H1 (cell line): ENCODE data around the gene HACD2. TPM values are rescaled to one million over a fixed set of nuclear protein-coding genes. Genes with fewer than 3 reads are reported as not detected.

Experiments used
- CBX5 ChIP-seq: fragments of 300-800, 300-1000 bp; sonication (generic); IDR thresholded peaks from 2 replicates; pipeline ENCODE4 v1.7.1; 2016; ENCODE audit warnings: antibody characterized with exemption, low read length, low read depth
- GABPA ChIP-seq: IDR thresholded peaks from 2 replicates; pipeline ENCODE4 v1.6.1; 2011; ENCODE audit warnings: mild to moderate bottlenecking, low read length, moderate library complexity, borderline replicate concordance; ENCODE audit not compliant: insufficient read depth
- POLR2A ChIP-seq, 2 experiments: IDR thresholded peaks; 1 replicate in 1 of 2; 2 replicates in 1 of 2; pipeline ENCODE4 v1.6.1; 2011; ENCODE audit warnings: low read depth in 2 of 2, low read length in 2 of 2, mild to moderate bottlenecking in 2 of 2; ENCODE audit errors: control extremely low read depth in 1 of 2
- SIN3A ChIP-seq, 2 experiments: IDR thresholded peaks in 1 of 2; conservative IDR thresholded peaks in 1 of 2; 2 replicates each; pipeline ENCODE4 v1.6.1; 2011 to 2012; ENCODE audit warnings: low read length in 2 of 2, improper control_type of control experiment in 1 of 2, low read depth in 1 of 2, mild to moderate bottlenecking in 1 of 2
- TAF1 ChIP-seq: IDR thresholded peaks from 2 replicates; pipeline ENCODE4 v1.6.1; 2011; ENCODE audit warnings: mild to moderate bottlenecking, low read depth, low read length
- polyA plus RNA-seq, 7 experiments: library from polyadenylated mRNA; depleted of rRNA in 3 of 7; stranded (reverse) in 5 of 7; unstranded in 2 of 7; fragments of >200 nt in 5 of 7; fragments of 200-250 nt in 2 of 7; gene quantifications; 1 replicate in 5 of 7; 2 replicates in 1 of 7; 4 replicates in 1 of 7; pipeline versions ENCODE4 v1.2.1 to v1.2.3, GENCODE V29; 2011 to 2013; ENCODE audit warnings: missing spikeins in 2 of 7, mixed read lengths in 2 of 7
- total RNA-seq: library from RNA; stranded (reverse); fragmentation: NEBNext Ultra II Directional; extraction: Animal tissue kit (Norgen Biotek cat#: 25700); gene quantifications from 2 replicates; pipeline ENCODE4 v1.2.1, GENCODE V29; 2021
- TF ChIP-seq, protein P1 (sequence below): fragments of 300-600 bp; sonication (generic); IDR thresholded peaks from 2 replicates; pipeline ENCODE4 v1.7.1; 2012; ENCODE audit warnings: low read length, moderate library complexity, mild to moderate bottlenecking, inconsistent platforms; ENCODE audit not compliant: insufficient replicate concordance

The HACD2 gene
- total and polyA plus RNA-seq, 2 of the 8 experiments (the other 6 are each of a cell fraction or from before 2014, with no cell fraction given) = 24.9 to 31.2 TPM

DNA sequence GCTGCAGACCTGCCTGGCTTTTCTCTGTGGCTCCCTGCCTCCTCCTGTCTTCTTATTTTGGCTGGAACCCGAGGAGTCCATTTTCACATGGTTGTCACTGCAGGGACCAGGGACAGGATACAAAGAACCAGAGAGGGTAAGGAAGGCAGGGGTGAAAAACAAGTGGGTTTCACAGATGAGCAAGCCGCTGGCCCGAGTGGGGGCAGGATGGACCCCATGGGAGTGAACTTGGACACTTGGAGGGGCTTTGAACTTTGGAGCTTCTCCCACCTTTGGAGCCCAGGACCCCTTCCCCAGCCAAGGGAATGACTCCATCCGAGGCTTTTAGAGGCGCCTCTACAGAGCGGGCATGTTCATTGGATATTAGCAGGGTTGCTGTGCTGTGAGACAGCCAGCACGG lies 109.1 kb downstream of the HACD2 start (continued):
- TF ChIP-seq, protein P1, sequence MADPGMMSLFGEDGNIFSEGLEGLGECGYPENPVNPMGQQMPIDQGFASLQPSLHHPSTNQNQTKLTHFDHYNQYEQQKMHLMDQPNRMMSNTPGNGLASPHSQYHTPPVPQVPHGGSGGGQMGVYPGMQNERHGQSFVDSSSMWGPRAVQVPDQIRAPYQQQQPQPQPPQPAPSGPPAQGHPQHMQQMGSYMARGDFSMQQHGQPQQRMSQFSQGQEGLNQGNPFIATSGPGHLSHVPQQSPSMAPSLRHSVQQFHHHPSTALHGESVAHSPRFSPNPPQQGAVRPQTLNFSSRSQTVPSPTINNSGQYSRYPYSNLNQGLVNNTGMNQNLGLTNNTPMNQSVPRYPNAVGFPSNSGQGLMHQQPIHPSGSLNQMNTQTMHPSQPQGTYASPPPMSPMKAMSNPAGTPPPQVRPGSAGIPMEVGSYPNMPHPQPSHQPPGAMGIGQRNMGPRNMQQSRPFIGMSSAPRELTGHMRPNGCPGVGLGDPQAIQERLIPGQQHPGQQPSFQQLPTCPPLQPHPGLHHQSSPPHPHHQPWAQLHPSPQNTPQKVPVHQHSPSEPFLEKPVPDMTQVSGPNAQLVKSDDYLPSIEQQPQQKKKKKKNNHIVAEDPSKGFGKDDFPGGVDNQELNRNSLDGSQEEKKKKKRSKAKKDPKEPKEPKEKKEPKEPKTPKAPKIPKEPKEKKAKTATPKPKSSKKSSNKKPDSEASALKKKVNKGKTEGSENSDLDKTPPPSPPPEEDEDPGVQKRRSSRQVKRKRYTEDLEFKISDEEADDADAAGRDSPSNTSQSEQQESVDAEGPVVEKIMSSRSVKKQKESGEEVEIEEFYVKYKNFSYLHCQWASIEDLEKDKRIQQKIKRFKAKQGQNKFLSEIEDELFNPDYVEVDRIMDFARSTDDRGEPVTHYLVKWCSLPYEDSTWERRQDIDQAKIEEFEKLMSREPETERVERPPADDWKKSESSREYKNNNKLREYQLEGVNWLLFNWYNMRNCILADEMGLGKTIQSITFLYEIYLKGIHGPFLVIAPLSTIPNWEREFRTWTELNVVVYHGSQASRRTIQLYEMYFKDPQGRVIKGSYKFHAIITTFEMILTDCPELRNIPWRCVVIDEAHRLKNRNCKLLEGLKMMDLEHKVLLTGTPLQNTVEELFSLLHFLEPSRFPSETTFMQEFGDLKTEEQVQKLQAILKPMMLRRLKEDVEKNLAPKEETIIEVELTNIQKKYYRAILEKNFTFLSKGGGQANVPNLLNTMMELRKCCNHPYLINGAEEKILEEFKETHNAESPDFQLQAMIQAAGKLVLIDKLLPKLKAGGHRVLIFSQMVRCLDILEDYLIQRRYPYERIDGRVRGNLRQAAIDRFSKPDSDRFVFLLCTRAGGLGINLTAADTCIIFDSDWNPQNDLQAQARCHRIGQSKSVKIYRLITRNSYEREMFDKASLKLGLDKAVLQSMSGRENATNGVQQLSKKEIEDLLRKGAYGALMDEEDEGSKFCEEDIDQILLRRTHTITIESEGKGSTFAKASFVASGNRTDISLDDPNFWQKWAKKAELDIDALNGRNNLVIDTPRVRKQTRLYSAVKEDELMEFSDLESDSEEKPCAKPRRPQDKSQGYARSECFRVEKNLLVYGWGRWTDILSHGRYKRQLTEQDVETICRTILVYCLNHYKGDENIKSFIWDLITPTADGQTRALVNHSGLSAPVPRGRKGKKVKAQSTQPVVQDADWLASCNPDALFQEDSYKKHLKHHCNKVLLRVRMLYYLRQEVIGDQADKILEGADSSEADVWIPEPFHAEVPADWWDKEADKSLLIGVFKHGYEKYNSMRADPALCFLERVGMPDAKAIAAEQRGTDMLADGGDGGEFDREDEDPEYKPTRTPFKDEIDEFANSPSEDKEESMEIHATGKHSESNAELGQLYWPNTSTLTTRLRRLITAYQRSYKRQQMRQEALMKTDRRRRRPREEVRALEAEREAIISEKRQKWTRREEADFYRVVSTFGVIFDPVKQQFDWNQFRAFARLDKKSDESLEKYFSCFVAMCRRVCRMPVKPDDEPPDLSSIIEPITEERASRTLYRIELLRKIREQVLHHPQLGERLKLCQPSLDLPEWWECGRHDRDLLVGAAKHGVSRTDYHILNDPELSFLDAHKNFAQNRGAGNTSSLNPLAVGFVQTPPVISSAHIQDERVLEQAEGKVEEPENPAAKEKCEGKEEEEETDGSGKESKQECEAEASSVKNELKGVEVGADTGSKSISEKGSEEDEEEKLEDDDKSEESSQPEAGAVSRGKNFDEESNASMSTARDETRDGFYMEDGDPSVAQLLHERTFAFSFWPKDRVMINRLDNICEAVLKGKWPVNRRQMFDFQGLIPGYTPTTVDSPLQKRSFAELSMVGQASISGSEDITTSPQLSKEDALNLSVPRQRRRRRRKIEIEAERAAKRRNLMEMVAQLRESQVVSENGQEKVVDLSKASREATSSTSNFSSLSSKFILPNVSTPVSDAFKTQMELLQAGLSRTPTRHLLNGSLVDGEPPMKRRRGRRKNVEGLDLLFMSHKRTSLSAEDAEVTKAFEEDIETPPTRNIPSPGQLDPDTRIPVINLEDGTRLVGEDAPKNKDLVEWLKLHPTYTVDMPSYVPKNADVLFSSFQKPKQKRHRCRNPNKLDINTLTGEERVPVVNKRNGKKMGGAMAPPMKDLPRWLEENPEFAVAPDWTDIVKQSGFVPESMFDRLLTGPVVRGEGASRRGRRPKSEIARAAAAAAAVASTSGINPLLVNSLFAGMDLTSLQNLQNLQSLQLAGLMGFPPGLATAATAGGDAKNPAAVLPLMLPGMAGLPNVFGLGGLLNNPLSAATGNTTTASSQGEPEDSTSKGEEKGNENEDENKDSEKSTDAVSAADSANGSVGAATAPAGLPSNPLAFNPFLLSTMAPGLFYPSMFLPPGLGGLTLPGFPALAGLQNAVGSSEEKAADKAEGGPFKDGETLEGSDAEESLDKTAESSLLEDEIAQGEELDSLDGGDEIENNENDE = no peak
- TF ChIP-seq SIN3A (conservative IDR thresholded peaks at IDR 0.05 in 1 of 2, IDR thresholded peaks at IDR 0.05 in 1 of 2; ENCODE audit: low read depth in 1 of 2, low read length in 2 of 2) (no peak), TAF1 (no peak), GABPA (no peak), CBX5 (no peak), POLR2A (IDR thresholded peaks at IDR 0.05; ENCODE audit: control extremely low read depth in 1 of 2, low read depth in 2 of 2, low read length in 2 of 2) (no peak)
